Fibroblast of the aortic adventitia (primary cell): ENCODE data around the gene RNF157. TPM values are rescaled to one million over a fixed set of nuclear protein-coding genes. Genes with fewer than 3 reads are reported as not detected.
"Not testable (repeated sequence)": the region's sequence is repeated elsewhere in the genome, so short reads cannot be mapped to it uniquely, and the experiment has no call there.

Experiments used
- DNase-seq: peaks from one replicate; pipeline ENCODE4 v3.0.0-alpha.2; 2010; ENCODE audit warnings: low read depth
- H3K4me3 ChIP-seq: 2 replicates; pipeline ENCODE4 v1.5.1; 2011; ENCODE audit warnings: low read depth, mild to moderate bottlenecking, control low read depth, low read length, moderate library complexity
- total RNA-seq: library from RNA; depleted of rRNA; stranded (reverse); fragments of >200 nt; gene quantifications from 2 replicates; pipeline ENCODE4 v1.2.3, GENCODE V29; 2012; ENCODE audit warnings: low replicate concordance
- TF ChIP-seq, protein P1 (sequence below): IDR thresholded peaks from 2 replicates; pipeline ENCODE4 v1.5.1; 2011; ENCODE audit warnings: mild to moderate bottlenecking, low read length, control low read depth, inconsistent platforms; ENCODE audit not compliant: insufficient read depth

RNF157 gene
- total RNA-seq, 1 donor: 0.18 TPM

DNA sequence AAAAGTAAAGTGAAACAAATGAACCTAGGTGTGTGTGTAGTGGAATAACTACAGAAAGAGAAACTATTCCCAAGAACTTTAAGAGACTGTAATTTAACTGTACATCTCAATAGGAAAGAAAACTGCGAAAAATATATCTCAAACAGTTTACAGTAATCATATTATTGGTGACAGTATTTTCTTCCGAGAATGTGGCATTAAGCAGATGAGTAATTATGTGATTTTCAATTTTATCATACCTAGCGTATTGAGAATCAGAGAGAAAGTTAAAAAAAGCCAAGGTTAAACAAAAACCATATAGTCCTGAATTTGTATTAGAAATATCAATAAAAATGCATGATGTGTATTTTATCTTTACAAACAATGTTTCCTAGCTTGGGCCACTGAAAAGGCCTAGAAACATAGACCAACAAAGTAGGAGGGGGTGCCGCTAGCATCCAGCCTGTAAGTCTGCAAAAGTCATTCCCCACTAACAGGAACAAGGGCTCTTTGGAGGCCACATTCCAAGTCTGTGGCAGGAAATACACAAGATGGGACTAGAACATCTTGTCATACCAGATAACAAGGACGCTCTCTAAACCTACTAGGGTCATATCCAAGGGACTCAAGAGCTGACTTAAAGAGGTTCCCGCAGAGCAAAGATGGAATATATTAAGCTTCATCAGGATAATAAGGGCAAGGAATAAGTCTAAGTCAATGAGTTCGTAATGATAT is 20.5 kb downstream of the RNF157 start:
- DNase-seq: no peak
- TF ChIP-seq, protein P1, sequence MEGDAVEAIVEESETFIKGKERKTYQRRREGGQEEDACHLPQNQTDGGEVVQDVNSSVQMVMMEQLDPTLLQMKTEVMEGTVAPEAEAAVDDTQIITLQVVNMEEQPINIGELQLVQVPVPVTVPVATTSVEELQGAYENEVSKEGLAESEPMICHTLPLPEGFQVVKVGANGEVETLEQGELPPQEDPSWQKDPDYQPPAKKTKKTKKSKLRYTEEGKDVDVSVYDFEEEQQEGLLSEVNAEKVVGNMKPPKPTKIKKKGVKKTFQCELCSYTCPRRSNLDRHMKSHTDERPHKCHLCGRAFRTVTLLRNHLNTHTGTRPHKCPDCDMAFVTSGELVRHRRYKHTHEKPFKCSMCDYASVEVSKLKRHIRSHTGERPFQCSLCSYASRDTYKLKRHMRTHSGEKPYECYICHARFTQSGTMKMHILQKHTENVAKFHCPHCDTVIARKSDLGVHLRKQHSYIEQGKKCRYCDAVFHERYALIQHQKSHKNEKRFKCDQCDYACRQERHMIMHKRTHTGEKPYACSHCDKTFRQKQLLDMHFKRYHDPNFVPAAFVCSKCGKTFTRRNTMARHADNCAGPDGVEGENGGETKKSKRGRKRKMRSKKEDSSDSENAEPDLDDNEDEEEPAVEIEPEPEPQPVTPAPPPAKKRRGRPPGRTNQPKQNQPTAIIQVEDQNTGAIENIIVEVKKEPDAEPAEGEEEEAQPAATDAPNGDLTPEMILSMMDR: no peak

DNA sequence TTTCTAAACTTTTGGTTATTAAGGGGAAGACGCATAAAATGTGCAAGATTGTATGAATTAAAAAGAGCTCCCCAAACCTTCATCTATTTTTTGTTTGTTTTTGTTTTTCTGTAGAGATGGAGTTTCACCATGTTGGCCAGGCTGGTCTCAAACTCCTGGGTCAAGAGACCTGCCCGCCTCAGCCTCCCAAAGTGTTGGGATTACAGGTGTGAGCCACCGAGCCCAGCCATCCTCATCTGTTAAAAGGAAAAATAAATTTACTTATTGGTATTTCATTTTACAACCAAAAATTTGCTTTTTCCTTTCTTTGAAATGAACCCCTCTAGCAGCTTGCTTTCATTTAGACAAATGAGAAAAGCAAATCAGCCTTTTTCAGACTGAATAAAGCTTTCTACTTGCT is 23.2 kb downstream of the RNF157 start:
- DNase-seq: no peak
- H3K4me3 ChIP-seq: no peak overlapping the region
- TF ChIP-seq, protein P1: no peak

More for the DNA sequence above, 20.5 kb downstream of the RNF157 start:
- H3K4me3 ChIP-seq: no peak overlapping the region

DNA sequence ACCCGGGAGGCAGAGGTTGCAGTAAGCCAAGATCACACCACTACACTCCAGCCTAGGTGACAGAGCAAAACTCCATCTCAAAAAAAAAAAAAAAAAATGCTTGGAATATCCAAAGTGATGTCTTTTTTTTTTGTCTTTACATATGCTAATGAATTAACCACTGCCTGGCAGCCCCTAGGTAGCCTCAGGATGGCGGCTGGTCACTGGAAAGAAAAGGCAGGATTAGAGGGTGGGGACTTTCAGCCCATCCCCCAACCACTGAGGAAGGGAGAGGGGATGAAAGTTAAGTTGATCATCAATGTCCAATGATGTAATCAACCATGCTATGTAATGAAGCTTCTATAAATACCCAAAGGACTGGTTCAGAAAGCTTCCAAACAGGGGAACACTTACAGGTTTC is 26.8 kb downstream of the RNF157 start:
- DNase-seq: no peak
- TF ChIP-seq, protein P1: no peak
- H3K4me3 ChIP-seq: no peak overlapping the region

DNA sequence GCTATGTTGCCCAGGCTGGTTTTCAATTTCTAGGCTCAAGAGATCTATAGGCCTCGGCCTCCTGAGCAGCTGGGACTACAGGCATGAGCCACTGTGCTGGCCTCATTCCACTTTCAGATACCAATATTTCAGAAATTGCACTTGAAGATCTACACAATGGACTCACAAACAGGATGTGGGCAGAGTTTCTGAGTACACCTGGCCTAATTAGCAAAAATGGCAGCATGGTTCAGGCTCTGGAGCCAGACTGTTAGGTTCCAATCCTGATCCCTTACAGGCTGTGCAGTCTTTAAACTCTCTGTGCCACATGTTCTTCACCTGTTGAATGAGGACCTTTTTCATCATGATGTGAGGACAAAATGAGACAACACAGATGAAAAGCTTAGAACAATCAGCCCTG is 32.2 kb downstream of the RNF157 start:
- TF ChIP-seq, protein P1: no peak
- no peak overlapping the region for H3K4me3 ChIP-seq

DNA sequence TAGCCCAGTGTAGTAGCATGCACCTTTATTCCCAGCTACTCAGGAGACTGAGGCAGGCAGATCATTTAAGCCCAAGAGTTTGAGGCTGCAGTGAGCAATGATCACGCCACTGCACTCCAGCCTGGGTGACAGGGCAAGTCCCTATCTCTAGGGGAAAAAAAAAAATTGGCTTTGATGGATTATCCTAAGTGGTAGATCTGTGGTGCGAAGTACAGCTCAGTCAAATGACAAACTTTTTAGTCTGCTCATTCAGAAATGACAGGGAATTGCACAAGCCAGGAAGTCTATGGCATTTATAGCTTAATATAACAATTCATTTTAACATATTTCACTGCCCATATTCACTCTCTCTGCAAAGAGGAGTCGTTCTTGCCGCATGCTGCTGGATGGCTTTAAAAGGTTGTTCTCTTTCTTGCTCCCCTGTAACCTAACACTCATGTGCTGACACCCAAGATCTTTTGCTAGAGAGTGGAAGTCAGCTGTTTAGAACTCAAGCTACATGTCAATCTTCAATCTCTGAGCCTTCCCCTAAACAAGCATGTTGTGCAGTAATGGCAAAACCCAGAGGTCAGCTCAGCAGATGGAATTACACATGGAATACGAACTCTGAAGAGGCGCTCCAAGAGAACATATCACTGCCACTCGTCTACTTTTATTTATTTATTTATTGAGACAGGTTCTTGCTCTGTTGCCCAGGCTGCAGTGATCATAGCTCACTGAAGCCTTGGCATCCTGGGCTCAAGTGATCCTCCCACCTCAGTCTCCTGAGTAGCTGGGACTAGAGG is 32.8 kb downstream of the RNF157 start:
- no peak overlapping the region for H3K4me3 ChIP-seq
- no peak for DNase-seq
- TF ChIP-seq, protein P1: no peak

More for the DNA sequence above, 32.2 kb downstream of the RNF157 start:
- no peak for DNase-seq

DNA sequence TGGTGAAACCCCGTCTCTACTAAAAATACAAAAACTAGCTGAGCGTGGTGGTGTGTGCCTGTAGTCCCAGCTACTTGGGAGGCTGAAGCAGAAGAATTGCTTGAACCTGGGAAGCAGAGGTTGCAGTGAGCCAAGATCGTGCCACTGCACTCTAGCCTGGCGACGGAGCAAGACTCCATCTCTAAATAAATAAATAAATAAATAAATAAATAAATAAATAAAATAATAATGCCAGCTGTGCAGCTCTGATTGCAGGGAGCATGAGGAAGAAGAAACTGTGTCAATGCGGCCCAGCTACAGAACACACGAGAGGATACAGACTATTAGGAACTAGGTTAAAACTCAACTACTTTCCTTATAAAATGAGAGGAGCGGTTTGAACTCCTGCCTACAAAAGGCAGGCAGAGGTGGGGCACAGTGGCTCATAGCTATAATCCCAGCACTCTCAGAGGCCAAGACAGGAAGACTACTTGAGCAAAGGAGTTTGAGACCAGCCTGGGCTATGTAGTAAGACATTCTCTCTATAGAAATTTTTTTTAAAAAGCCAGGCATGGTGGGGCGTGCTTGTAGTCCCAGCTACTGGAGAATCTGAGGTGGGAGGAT is 34.6 kb downstream of the RNF157 start:
- DNase-seq: not testable (repeated sequence)

DNA sequence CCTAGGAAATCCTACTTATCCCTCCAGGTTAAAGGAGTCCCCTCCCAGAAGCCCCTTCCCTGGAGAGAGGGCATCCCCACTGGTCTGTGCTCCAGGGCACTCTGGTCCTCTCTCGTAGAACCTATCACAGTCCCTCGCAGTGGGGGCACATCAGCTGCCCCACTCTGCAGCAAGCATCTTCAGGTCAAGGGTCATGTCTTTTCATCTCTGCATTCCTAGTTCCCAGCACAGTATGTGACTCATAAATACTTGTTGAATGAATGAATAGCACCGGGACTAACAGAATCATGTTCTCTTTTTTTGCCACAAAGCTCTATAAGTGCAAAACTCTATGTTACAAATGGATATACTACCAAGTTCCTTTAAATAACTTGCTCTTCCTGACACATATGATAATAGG is 36.0 kb downstream of the RNF157 start:
- no peak overlapping the region for H3K4me3 ChIP-seq
- TF ChIP-seq, protein P1: no peak
- peak; percentile 36 for DNase-seq

More for the DNA sequence above, 34.6 kb downstream of the RNF157 start:
- H3K4me3 ChIP-seq: not testable (repeated sequence)
